HCT116 (cell line): ENCODE measurements around the gene TMEM175.

Experiments used
- JUND ChIP-seq: IDR thresholded peaks from 2 replicates; pipeline ENCODE4 v1.6.1; 2012
- TF ChIP-seq, protein P1 (sequence below), 3 experiments: fragments of 200-600 bp in 1 of 3; sonication (generic) in 1 of 3; IDR thresholded peaks in 2 of 3; conservative IDR thresholded peaks in 1 of 3; 2 replicates each; pipeline ENCODE4 v1.5.1; 2012 to 2017; ENCODE audit warnings: low read depth in 2 of 3, low read length in 2 of 3, antibody characterized with exemption in 1 of 3, borderline replicate concordance in 1 of 3, control low read depth in 1 of 3, mild to moderate bottlenecking in 1 of 3, mixed read lengths in 1 of 3, mixed run types in 1 of 3, moderate library complexity in 1 of 3; ENCODE audit not compliant: insufficient read depth in 1 of 3
- TF ChIP-seq, protein P2 (sequence below): IDR thresholded peaks from 2 replicates; pipeline ENCODE4 v1.6.1; 2012

DNA sequence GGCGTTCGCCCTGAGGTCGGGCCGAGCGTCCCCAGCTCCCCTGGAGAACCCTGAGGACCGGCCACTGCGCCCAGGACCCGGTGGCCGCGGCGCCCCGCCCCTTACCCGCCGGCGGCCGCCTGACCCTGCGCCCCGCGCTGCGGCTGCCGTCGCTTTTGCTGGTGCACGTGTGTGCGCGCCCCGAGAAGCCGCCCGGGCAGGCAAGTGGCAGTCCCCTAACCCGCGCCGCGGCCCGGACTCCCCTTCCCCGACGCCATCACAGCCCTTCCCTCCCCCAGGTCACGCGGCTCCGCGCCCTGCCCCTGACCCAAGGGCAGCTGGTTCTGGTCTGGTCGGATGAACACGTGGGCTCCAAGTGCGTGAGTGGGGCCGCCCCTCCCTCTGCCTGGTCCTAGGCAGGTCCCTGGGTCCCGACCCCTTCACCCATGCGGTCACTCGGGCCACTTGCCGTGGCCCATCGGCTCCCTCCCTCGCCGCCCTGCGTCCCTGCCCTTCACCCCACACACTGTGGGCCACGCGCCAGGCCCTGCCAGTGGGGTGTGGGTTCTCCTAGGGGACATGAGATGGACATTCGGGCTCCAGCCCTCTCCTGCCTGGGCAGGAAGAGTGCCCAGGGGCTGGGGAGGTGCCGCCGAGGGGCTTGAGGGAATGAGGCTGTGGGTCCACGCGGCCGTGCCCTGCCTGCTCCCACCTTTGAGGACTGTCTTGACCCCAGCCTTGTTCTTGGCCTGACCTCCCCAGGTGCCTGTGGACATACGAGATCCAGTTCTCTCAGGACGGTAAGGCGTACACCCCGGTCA is 71.2 kb downstream of the TMEM175 start:
- TF ChIP-seq JUND = no peak
- TF ChIP-seq, protein P1, sequence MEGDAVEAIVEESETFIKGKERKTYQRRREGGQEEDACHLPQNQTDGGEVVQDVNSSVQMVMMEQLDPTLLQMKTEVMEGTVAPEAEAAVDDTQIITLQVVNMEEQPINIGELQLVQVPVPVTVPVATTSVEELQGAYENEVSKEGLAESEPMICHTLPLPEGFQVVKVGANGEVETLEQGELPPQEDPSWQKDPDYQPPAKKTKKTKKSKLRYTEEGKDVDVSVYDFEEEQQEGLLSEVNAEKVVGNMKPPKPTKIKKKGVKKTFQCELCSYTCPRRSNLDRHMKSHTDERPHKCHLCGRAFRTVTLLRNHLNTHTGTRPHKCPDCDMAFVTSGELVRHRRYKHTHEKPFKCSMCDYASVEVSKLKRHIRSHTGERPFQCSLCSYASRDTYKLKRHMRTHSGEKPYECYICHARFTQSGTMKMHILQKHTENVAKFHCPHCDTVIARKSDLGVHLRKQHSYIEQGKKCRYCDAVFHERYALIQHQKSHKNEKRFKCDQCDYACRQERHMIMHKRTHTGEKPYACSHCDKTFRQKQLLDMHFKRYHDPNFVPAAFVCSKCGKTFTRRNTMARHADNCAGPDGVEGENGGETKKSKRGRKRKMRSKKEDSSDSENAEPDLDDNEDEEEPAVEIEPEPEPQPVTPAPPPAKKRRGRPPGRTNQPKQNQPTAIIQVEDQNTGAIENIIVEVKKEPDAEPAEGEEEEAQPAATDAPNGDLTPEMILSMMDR (IDR thresholded peaks at IDR 0.05 in 2 of 3, conservative IDR thresholded peaks at IDR 0.05 in 1 of 3; ENCODE audit: borderline replicate concordance in 1 of 3, insufficient read depth in 1 of 3, low read depth in 2 of 3, low read length in 2 of 3) = no peak
- TF ChIP-seq, protein P2, sequence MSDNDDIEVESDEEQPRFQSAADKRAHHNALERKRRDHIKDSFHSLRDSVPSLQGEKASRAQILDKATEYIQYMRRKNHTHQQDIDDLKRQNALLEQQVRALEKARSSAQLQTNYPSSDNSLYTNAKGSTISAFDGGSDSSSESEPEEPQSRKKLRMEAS = no peak
